Neural cell (in vitro differentiated cells): ENCODE results near the gene CWF19L2.
"Not testable (repeated sequence)": the region's sequence is repeated elsewhere in the genome, so short reads cannot be mapped to it uniquely, and the experiment has no call there.

Source experiments
- CTCF ChIP-seq: fragments of 450-650 bp; IDR thresholded peaks from 2 replicates; pipeline ENCODE4 v1.5.1; 2014; ENCODE audit warnings: antibody characterized with exemption, mild to moderate bottlenecking, moderate library complexity; ENCODE audit not compliant: poor library complexity, severe bottlenecking
- EP300 ChIP-seq: fragments of 450-650 bp; conservative IDR thresholded peaks from 2 replicates; pipeline ENCODE4 v1.6.1; 2014; ENCODE audit warnings: antibody characterized with exemption, mild to moderate bottlenecking, moderate library complexity; ENCODE audit not compliant: poor library complexity, severe bottlenecking
- EZH2 ChIP-seq: fragments of 200-600, 300-800 bp; shearing (Covaris generic), sonication (generic); IDR thresholded peaks from 2 replicates; pipeline ENCODE4 v1.6.1; 2014; ENCODE audit warnings: antibody characterized with exemption, low read length, borderline replicate concordance, mild to moderate bottlenecking; ENCODE audit not compliant: insufficient read depth, poor library complexity, severe bottlenecking
- MXI1 ChIP-seq: fragments of 450-650 bp; conservative IDR thresholded peaks from 2 replicates; pipeline ENCODE4 v1.6.1; 2014; ENCODE audit warnings: antibody characterized with exemption, mild to moderate bottlenecking; ENCODE audit not compliant: poor library complexity, severe bottlenecking
- POLR2AphosphoS5 ChIP-seq: IDR thresholded peaks from 2 replicates; pipeline ENCODE4 v1.6.1; 2012
- TAF1 ChIP-seq: IDR thresholded peaks from 2 replicates; pipeline ENCODE4 v1.6.1; 2012; ENCODE audit warnings: low read depth

DNA sequence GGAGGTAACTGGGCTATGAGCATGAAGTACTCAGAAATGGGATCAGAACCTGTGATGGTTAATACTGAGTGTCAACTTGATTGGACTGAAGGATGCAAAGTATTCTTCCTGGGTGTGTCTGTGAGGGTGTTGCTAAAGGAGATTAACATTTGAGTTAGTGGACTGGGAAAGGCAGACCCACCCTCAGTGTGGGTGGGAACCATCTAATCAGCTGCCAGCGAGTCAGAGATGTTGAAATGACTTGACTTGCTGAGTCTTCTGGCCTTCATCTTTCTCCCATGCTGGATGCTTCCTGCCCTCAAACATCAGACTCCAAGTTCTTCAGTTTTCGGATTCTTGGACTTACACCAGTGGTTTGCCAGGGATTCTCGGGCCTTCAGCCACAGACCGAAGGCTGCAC lies 66.9 kb downstream of the CWF19L2 start:
- not testable (repeated sequence) for TF ChIP-seq CTCF, MXI1, EP300, POLR2AphosphoS5, TAF1, EZH2
